ENCODE data around the gene SPOCK1.

SPOCK1 gene

GRCh38 chr5:137141779-137142178, 357.3 kb downstream of the SPOCK1 start:
- DNase-seq = no peak

- no peak for DNase-seq
These were observed 362.0 kb downstream of the SPOCK1 start for GRCh38 chr5:137136991-137137632.

- DNase-seq = no peak
These were observed 364.1 kb downstream of the SPOCK1 start for GRCh38 chr5:137134920-137135532.

- no peak for DNase-seq
These were observed 369.0 kb downstream of the SPOCK1 start for GRCh38 chr5:137129886-137130680.

GRCh38 chr5:137128012-137128411, 371.1 kb downstream of the SPOCK1 start:
- DNase-seq = no peak

- DNase-seq = no peak
These were observed 372.3 kb downstream of the SPOCK1 start for GRCh38 chr5:137126829-137127228.

GRCh38 chr5:137122558-137122957, 376.6 kb downstream of the SPOCK1 start:
- no peak for DNase-seq

GRCh38 chr5:137122075-137122474, 377.1 kb downstream of the SPOCK1 start:
- DNase-seq = no peak

- DNase-seq = no peak
These were observed 379.8 kb downstream of the SPOCK1 start for GRCh38 chr5:137119321-137119720.

- DNase-seq = no peak
These were observed 380.5 kb downstream of the SPOCK1 start for GRCh38 chr5:137118629-137119028.

- DNase-seq = no peak
These were observed 384.0 kb downstream of the SPOCK1 start for GRCh38 chr5:137115152-137115551.

GRCh38 chr5:137114529-137114928, 384.6 kb downstream of the SPOCK1 start:
- DNase-seq = no peak

GRCh38 chr5:137113939-137114338, 385.2 kb downstream of the SPOCK1 start:
- no peak for DNase-seq

GRCh38 chr5:137113161-137113560, 386.0 kb downstream of the SPOCK1 start:
- DNase-seq = no peak

- no peak for DNase-seq
These were observed 393.6 kb downstream of the SPOCK1 start for GRCh38 chr5:137105351-137106035.

GRCh38 chr5:137101544-137101943, 397.6 kb downstream of the SPOCK1 start:
- DNase-seq = no peak

GRCh38 chr5:137099651-137100050, 399.5 kb downstream of the SPOCK1 start:
- DNase-seq = no peak

- no peak for DNase-seq
These were observed 400.5 kb downstream of the SPOCK1 start for GRCh38 chr5:137098663-137099062.

GRCh38 chr5:137098238-137098637, 400.9 kb downstream of the SPOCK1 start:
- no peak for DNase-seq

GRCh38 chr5:137097203-137097602, 401.9 kb downstream of the SPOCK1 start:
- DNase-seq = no peak

GRCh38 chr5:137096149-137097103, 402.7 kb downstream of the SPOCK1 start:
- no peak for DNase-seq

- no peak for DNase-seq
These were observed 403.5 kb downstream of the SPOCK1 start for GRCh38 chr5:137095597-137095996.
